ENCODE results near the gene RBP5. TPM values are rescaled to one million over a fixed set of nuclear protein-coding genes. Genes with fewer than 3 reads are reported as not detected.

RBP5 gene
- total and polyA plus RNA-seq, 9 of the 15 experiments (the other 6 are each of a cell fraction or from before 2014, with no cell fraction given): 8.6 to 22.5 (median 11.4) TPM

GRCh38 chr12:7169951-7170350 lies 41.3 kb upstream of the RBP5 start:
- Histone ChIP-seq H2AFZ (ENCODE audit: low read depth, low read length) (no peak overlapping the region), H3K9me1 (ENCODE audit: control insufficient read depth, insufficient read depth, low read length) (no peaks in the 10 kb centered on the region), H3K4me2 (ENCODE audit: insufficient read depth, low read length) (no peak overlapping the region), H3K36me3 (ENCODE audit: control insufficient read depth, insufficient read depth, low read length) (no peaks in the 10 kb centered on the region), H3K4me1 (replicated peaks in 1 of 2; ENCODE audit: control insufficient read depth in 2 of 2, insufficient read depth in 2 of 2, low read length in 2 of 2) (no peaks in the 10 kb centered on the region), H3K4me3 (no peak overlapping the region), H3K79me2 (ENCODE audit: control insufficient read depth, insufficient read depth, low read length) (no peaks in the 10 kb centered on the region), H3K27ac (ENCODE audit: extremely low read depth, low read depth, low read length) (no peak overlapping the region), H4K20me1 (replicated peaks; ENCODE audit: control insufficient read depth, insufficient read depth, low read length) (no peaks in the 10 kb centered on the region), H3K9me3 (replicated peaks; ENCODE audit: control insufficient read depth, insufficient read depth, low read depth, low read length) (no peaks in the 10 kb centered on the region; the same call in 1 of the 2 replicates), H3K9ac (ENCODE audit: insufficient read depth in 1 of 2, low read depth in 2 of 2, low read length in 2 of 2) (no peak overlapping the region), H3K27me3 (ENCODE audit: control insufficient read depth in 2 of 2, insufficient read depth in 2 of 2, low read length in 2 of 2) (no peaks in the 10 kb centered on the region; a peak in 1 of 5 replicates)
- ChIA-PET CTCF (ENCODE audit: low intra/inter-chr PET ratio) (interaction anchor here (0.5 kb wide), 1 partner anchor 22 kb away, joined by 3 read pairs; no protein-coding TSS in a partner anchor), POLR2A (no interaction called here)
- in situ Hi-C loops (cut with MboI): no loop called here
- no peak for DNase-seq (ENCODE audit: extremely low read depth in 1 of 4, low spot score in 3 of 4)
- intact Hi-C loops (cut with micrococcal nuclease): no loop called here
- no peak for FAIRE-seq
- ATAC-seq: no peak
- BruUV-seq (replicated peaks): no TSS peak
- TF ChIP-seq ZFP91 (CRISPR knock-in tag; IDR thresholded peaks at IDR 0.05) (no peak), MIER1 (IDR thresholded peaks at IDR 0.05; ENCODE audit: low read depth) (no peak), OTX1 (CRISPR knock-in tag; IDR thresholded peaks at IDR 0.05) (no peak), RB1 (IDR thresholded peaks at IDR 0.05; ENCODE audit: low read depth) (no peak), ZNF589 (CRISPR knock-in tag; IDR thresholded peaks at IDR 0.05; ENCODE audit: low read depth) (no peak), SRSF7 (optimal IDR thresholded peaks at IDR 0.05; ENCODE audit: low read depth, low read length) (no peak), CTCF (IDR thresholded peaks at IDR 0.05 in 2 of 3, conservative IDR thresholded peaks at IDR 0.05 in 1 of 3; ENCODE audit: insufficient read depth in 2 of 3, low read depth in 1 of 3, low read length in 3 of 3) (no peak), ELF4 (CRISPR knock-in tag; IDR thresholded peaks at IDR 0.05) (no peak), SMAD1 (IDR thresholded peaks at IDR 0.05; ENCODE audit: low read depth, low read length, partially characterized antibody) (no peak), TEAD1 (CRISPR knock-in tag; IDR thresholded peaks at IDR 0.05) (no peak), PKNOX1 (IDR thresholded peaks at IDR 0.05) (no peak)
- TF ChIP-seq, protein P1, sequence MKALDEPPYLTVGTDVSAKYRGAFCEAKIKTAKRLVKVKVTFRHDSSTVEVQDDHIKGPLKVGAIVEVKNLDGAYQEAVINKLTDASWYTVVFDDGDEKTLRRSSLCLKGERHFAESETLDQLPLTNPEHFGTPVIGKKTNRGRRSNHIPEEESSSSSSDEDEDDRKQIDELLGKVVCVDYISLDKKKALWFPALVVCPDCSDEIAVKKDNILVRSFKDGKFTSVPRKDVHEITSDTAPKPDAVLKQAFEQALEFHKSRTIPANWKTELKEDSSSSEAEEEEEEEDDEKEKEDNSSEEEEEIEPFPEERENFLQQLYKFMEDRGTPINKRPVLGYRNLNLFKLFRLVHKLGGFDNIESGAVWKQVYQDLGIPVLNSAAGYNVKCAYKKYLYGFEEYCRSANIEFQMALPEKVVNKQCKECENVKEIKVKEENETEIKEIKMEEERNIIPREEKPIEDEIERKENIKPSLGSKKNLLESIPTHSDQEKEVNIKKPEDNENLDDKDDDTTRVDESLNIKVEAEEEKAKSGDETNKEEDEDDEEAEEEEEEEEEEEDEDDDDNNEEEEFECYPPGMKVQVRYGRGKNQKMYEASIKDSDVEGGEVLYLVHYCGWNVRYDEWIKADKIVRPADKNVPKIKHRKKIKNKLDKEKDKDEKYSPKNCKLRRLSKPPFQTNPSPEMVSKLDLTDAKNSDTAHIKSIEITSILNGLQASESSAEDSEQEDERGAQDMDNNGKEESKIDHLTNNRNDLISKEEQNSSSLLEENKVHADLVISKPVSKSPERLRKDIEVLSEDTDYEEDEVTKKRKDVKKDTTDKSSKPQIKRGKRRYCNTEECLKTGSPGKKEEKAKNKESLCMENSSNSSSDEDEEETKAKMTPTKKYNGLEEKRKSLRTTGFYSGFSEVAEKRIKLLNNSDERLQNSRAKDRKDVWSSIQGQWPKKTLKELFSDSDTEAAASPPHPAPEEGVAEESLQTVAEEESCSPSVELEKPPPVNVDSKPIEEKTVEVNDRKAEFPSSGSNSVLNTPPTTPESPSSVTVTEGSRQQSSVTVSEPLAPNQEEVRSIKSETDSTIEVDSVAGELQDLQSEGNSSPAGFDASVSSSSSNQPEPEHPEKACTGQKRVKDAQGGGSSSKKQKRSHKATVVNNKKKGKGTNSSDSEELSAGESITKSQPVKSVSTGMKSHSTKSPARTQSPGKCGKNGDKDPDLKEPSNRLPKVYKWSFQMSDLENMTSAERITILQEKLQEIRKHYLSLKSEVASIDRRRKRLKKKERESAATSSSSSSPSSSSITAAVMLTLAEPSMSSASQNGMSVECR (CRISPR knock-in tag; IDR thresholded peaks at IDR 0.05): no peak
